Tibial nerve (tissue), 4 donors: ENCODE results near the gene ERBIN. TPM values are rescaled to one million over a fixed set of nuclear protein-coding genes. Genes with fewer than 3 reads are reported as not detected.

Experiments
- DNase-seq, 2 donors: peaks; one replicate each; pipeline ENCODE4 v3.0.0-alpha.2; 2019; ENCODE audit warnings: low spot score in 2 of 2
- H3K27ac ChIP-seq, 4 donors: fragments of 200-600 bp; sonication (generic) in 3 of 4; one replicate each; pipeline ENCODE4 v1.5.1; 2017 to 2019; ENCODE audit warnings: mild to moderate bottlenecking in 1 of 4
- H3K27me3 ChIP-seq, 2 donors: fragments of 200-600 bp; sonication (generic) in 1 of 2; one replicate each; pipeline versions ENCODE4 v1.5.1 to v1.6.0; 2017 to 2019
- H3K36me3 ChIP-seq, 3 donors: fragments of 200-600 bp; sonication (generic); one replicate each; pipeline ENCODE4 v1.5.1; 2018 to 2019
- H3K4me1 ChIP-seq, 4 donors: fragments of 200-600 bp; sonication (generic) in 3 of 4; one replicate each; pipeline ENCODE4 v1.5.1; 2017 to 2019
- H3K4me3 ChIP-seq, 4 donors: fragments of 200-600 bp; sonication (generic) in 3 of 4; one replicate each; pipeline ENCODE4 v1.5.1; 2017 to 2019; ENCODE audit warnings: mild to moderate bottlenecking in 1 of 4, moderate library complexity in 1 of 4
- H3K9me3 ChIP-seq, 4 donors: fragments of 200-600 bp; sonication (generic) in 3 of 4; one replicate each; pipeline ENCODE4 v1.5.1; 2017 to 2019
- EP300 ChIP-seq, 2 donors: sonication (generic); formaldehyde crosslinking; IDR thresholded peaks; one replicate each; pipeline ENCODE4 v1.6.1; 2017; ENCODE audit warnings: antibody characterized with exemption in 2 of 2, mild to moderate bottlenecking in 1 of 2
- POLR2A ChIP-seq, 2 donors: fragments of 450-650 bp; IDR thresholded peaks; one replicate each; pipeline ENCODE4 v1.6.1; 2017; ENCODE audit warnings: antibody characterized with exemption in 2 of 2, mild to moderate bottlenecking in 2 of 2, moderate library complexity in 2 of 2
- WGBS, 2 donors: methylation state at CpG; one replicate each; pipeline ENCODE4 v1.1.5; 2018; 5-methylcytosine and 5-hydroxymethylcytosine counted together
- total RNA-seq, 4 donors: library from RNA; depleted of rRNA; stranded (reverse); fragments of >200 nt; gene quantifications; one replicate each; pipeline ENCODE4 v1.1.0, GENCODE V29; 2016
- TF ChIP-seq, protein P1 (sequence below), 5 experiments: fragments of 200-600 bp in 3 of 5; fragments of 450-650 bp in 2 of 5; sonication (generic) in 3 of 5; IDR thresholded peaks; one replicate each; pipeline ENCODE4 v1.5.1; 2016 to 2019; ENCODE audit warnings: antibody characterized with exemption in 5 of 5, mild to moderate bottlenecking in 3 of 5, moderate library complexity in 2 of 5

Gene ERBIN
- total RNA-seq, 4 donors from 2014 or later, result 59.6 to 81.1 (median 66.5) TPM

DNA sequence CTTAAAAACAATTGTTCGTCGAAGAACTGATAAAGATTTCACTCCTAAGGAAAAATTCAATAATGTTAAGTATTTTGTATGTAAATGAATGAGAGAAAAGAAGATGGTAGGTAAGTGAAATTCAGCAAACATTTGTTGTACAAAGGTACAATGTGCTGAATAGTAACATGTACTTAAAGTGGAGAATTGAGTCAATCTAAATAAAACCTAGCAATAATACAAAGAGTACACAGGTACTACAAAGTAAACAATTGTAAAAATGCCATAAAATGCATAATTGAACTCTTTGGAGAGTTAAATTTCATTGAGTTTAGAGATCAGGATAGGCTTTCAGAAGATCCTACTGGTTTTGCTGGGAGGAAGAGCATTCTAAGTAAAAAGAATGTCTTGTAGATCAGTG is 82.9 kb downstream of the ERBIN start:
- H3K4me3 ChIP-seq, result no peak overlapping the region
- H3K27me3 ChIP-seq, result no peaks in the 10 kb centered on the region
- DNase-seq, result no peak
- H3K9me3 ChIP-seq, result no peaks in the 10 kb centered on the region
- peaks cover 0 to 30% (median 3%) of the 10 kb centered on the region in 4 donors for H3K4me1 ChIP-seq
- H3K36me3 ChIP-seq, result peaks cover 0 to 2% (median 0%) of the 10 kb centered on the region in 3 donors
- 92 to 99% methylated on average over 2 of the region's 2 CpGs for WGBS, 2 donors
- TF ChIP-seq, protein P1, sequence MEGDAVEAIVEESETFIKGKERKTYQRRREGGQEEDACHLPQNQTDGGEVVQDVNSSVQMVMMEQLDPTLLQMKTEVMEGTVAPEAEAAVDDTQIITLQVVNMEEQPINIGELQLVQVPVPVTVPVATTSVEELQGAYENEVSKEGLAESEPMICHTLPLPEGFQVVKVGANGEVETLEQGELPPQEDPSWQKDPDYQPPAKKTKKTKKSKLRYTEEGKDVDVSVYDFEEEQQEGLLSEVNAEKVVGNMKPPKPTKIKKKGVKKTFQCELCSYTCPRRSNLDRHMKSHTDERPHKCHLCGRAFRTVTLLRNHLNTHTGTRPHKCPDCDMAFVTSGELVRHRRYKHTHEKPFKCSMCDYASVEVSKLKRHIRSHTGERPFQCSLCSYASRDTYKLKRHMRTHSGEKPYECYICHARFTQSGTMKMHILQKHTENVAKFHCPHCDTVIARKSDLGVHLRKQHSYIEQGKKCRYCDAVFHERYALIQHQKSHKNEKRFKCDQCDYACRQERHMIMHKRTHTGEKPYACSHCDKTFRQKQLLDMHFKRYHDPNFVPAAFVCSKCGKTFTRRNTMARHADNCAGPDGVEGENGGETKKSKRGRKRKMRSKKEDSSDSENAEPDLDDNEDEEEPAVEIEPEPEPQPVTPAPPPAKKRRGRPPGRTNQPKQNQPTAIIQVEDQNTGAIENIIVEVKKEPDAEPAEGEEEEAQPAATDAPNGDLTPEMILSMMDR (IDR thresholded peaks at IDR 0.05), result no peak
- TF ChIP-seq EP300 (IDR thresholded peaks at IDR 0.05) (no peak), POLR2A (IDR thresholded peaks at IDR 0.05) (no peak)
- H3K27ac ChIP-seq, result no peak overlapping the region

DNA sequence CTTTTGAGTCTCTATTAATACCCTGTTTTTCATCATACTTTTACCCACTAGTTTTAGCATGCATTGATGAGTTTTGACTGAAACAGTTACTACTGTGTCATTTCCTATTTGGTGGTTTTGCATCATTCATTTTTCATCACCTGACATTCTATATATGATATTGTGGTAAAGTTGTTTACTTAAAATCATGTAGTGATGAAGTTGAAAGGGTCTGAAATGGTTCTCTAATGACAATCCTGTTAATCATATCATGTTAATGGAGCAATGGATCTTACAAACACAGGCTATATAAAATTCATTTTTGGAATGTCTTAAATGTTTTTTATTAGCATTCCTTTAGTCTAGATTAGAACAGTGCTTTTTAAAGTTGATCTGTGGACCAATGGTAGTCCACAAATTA is 84.1 kb downstream of the ERBIN start:
- peaks cover 0 to 32% (median 3%) of the 10 kb centered on the region in 4 donors for H3K4me1 ChIP-seq
- TF ChIP-seq, protein P1 (IDR thresholded peaks at IDR 0.05), result no peak
- no peak for TF ChIP-seq EP300 (IDR thresholded peaks at IDR 0.05)
- TF ChIP-seq POLR2A (IDR thresholded peaks at IDR 0.05), result no peak
- H3K9me3 ChIP-seq, result no peaks in the 10 kb centered on the region
- no peak overlapping the region for H3K27ac ChIP-seq
- H3K36me3 ChIP-seq, result peaks cover 0 to 5% (median 0%) of the 10 kb centered on the region in 3 donors
- H3K27me3 ChIP-seq, result no peaks in the 10 kb centered on the region
- no peak overlapping the region for H3K4me3 ChIP-seq
- no peak for DNase-seq

DNA sequence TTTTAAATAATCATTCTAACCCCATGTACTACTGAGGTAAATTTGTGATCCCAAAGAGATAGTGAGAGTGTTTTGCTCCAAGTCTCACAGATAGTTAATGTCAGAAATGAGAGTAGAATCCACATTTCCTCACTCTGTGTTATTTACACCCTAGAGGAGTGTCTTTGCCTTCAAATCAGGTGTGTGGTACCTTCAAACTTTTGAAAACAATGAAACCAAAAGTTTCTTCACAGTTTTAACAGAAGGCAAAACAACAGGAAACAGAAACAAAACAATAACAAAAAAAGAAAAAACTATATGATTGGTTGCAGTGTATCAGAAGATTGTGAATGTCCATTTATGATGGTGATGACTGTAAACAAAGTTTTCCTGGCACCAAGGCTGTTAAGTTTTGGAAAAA is 85.9 kb downstream of the ERBIN start:
- DNase-seq, result no peak
- Histone ChIP-seq H3K27ac (peak overlapping the region in 1 of 4 donors; percentile 2), H3K9me3 (no peaks in the 10 kb centered on the region), H3K36me3 (peaks cover 0 to 20% (median 0%) of the 10 kb centered on the region in 3 donors), H3K4me1 (peaks cover 0 to 32% (median 3%) of the 10 kb centered on the region in 4 donors), H3K27me3 (no peaks in the 10 kb centered on the region), H3K4me3 (no peak overlapping the region)
- TF ChIP-seq POLR2A (IDR thresholded peaks at IDR 0.05) (no peak), EP300 (IDR thresholded peaks at IDR 0.05) (no peak)
- TF ChIP-seq, protein P1 (IDR thresholded peaks at IDR 0.05), result no peak

DNA sequence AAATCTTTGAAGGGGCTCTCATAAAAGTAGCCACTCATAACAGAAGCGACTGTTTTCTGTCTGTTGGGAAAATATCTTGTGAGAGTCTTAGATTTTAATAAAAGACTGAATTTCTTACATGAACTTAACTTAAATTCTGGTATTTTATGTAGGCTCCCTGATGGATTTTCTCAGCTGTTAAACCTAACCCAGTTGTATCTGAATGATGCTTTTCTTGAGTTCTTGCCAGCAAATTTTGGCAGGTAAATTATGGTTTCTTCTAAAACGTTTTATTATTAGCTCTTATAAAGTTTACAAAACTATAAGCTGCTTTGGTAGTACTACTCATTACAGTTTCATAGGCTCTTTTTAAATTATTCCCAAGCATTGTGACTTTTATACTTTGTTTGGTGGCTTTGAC is 87.0 kb downstream of the ERBIN start:
- H3K27ac ChIP-seq, result no peak overlapping the region
- DNase-seq, result no peak
- no peaks in the 10 kb centered on the region for H3K27me3 ChIP-seq
- TF ChIP-seq EP300 (IDR thresholded peaks at IDR 0.05) (no peak), POLR2A (IDR thresholded peaks at IDR 0.05) (no peak)
- TF ChIP-seq, protein P1 (IDR thresholded peaks at IDR 0.05), result no peak
- peaks cover 0 to 32% (median 3%) of the 10 kb centered on the region in 4 donors for H3K4me1 ChIP-seq
- H3K36me3 ChIP-seq, result peaks cover 0 to 24% (median 0%) of the 10 kb centered on the region in 3 donors
- no peak overlapping the region for H3K4me3 ChIP-seq
- WGBS, 2 donors, result 24 to 28% methylated on average over 2 of the region's 2 CpGs
- H3K9me3 ChIP-seq, result no peaks in the 10 kb centered on the region

DNA sequence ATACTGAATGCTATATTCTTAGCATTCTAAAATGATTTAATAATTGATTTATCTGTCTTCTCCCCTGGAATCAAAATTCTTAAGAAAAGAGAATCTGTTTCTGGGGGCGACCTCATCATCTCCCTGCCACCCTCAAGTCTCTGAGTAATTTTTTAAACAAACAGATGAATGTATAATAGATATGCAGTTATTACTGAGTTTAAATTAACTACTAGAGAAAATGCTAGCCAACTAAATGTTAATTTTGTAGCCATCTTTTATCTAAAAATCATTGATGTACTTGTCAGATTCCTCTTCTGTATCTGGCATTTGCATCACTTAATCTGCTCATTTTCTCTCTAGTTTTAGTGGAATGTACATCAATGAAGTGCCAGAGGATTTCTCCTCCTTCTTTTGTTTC is 87.5 kb downstream of the ERBIN start:
- H3K27ac ChIP-seq, result no peak overlapping the region
- no peaks in the 10 kb centered on the region for H3K9me3 ChIP-seq
- H3K36me3 ChIP-seq, result peaks cover 0 to 24% (median 0%) of the 10 kb centered on the region in 3 donors
- H3K4me3 ChIP-seq, result no peak overlapping the region
- TF ChIP-seq EP300 (IDR thresholded peaks at IDR 0.05), result no peak
- no peak for TF ChIP-seq POLR2A (IDR thresholded peaks at IDR 0.05)
- DNase-seq, result no peak
- 70 to 72% methylated on average over 1 of the region's 1 CpG for WGBS, 2 donors
- H3K27me3 ChIP-seq, result no peaks in the 10 kb centered on the region
- H3K4me1 ChIP-seq, result peaks cover 0 to 32% (median 3%) of the 10 kb centered on the region in 4 donors
